Activated naive CD4-positive, alpha-beta T cell treated with anti-CD3 and anti-CD28 coated beads, Interleukin-2, amount 50 U/mL, for 24 hours (primary cell): ENCODE measurements around the gene MALL.
"Not testable (repeated sequence)": the region's sequence is repeated elsewhere in the genome, so short reads cannot be mapped to it uniquely, and the experiment has no call there.

Experiments used
- H3K27ac Mint-ChIP-seq: one replicate; pipeline ENCODE4 v1.8.0; 2021; ENCODE audit warnings: mild to moderate bottlenecking, mixed read lengths
- H3K27me3 Mint-ChIP-seq: one replicate; pipeline ENCODE4 v1.8.0; 2021; ENCODE audit warnings: mixed read lengths
- H3K36me3 Mint-ChIP-seq: one replicate; pipeline ENCODE4 v1.8.0; 2021; ENCODE audit warnings: mixed read lengths
- H3K4me1 Mint-ChIP-seq: one replicate; pipeline ENCODE4 v1.8.0; 2021; ENCODE audit warnings: mixed read lengths
- H3K4me3 Mint-ChIP-seq: one replicate; pipeline ENCODE4 v1.8.0; 2021; ENCODE audit warnings: mild to moderate bottlenecking, mixed read lengths
- H3K9me3 Mint-ChIP-seq: one replicate; pipeline ENCODE4 v1.8.0; 2021; ENCODE audit warnings: mixed read lengths

The MALL gene

DNA sequence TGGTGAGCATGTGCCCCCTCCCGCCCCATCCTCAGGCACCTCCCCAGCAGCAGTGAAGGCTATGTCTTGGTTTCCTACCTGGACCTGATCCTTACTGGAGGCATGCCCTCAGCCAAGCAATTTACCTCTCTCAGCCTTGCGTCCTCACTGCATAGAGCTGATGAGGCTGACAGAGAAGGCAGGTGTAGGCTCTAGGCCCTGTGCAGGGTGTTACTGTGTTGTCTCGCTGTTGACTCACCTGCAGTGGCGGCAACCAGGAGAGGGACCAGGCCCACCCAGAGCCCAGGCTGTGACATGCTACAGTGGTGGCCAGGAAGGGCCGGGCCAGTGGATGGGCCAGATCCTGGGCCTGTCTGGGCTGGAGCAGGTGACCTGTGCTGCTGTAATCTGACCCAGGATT is 65.9 kb downstream of the MALL start:
- not testable (repeated sequence) for H3K4me1 Mint-ChIP-seq, H3K27ac Mint-ChIP-seq, H3K36me3 Mint-ChIP-seq, H3K9me3 Mint-ChIP-seq, H3K4me3 Mint-ChIP-seq, H3K27me3 Mint-ChIP-seq

DNA sequence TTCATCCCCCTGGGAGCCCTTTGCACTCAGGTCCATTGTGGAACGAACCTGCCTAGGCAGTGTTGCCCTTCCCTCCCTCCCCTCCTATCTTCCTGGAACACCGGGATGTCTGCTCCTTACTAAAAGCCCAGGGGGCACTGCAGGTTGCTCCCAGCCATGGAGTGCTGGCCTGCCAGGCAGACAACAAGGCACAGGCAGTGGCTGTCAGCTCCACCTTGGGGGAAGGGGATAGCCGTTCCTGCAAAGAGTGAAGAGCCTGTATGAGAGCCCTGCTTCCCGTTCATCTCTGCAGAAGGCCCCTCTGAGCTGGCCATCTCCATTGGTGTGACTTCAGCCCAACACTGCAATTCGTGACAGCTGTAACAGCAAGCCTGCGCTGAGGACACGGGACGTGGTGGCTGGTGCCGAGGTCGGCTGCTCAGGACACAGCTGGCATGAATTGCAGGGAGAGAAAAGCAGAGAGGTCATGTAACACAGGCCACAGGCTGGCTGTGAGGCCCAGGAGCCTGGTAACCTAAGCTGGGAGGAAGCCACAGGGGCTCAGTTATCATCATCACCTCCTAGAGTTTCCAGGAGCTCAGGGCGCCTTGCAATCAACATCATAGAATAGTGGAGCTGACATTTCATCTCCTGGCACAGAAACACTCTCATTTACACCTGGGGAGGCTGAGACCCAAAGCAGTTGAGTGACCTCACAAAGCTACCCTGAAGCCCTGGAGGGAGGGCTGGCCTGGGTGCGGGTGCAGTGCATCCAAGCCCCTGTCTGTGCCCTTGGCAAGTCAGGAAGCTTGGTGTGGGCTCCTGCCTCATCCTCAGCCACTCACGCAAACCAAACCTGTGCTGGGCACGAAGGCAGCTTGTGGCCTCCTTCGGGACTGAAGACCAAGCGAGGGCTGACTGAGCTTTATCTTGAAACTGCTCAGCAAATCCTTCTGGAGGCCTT is 67.1 kb downstream of the MALL start:
- not testable (repeated sequence) for H3K4me1 Mint-ChIP-seq, H3K27me3 Mint-ChIP-seq, H3K9me3 Mint-ChIP-seq, H3K4me3 Mint-ChIP-seq, H3K36me3 Mint-ChIP-seq, H3K27ac Mint-ChIP-seq

DNA sequence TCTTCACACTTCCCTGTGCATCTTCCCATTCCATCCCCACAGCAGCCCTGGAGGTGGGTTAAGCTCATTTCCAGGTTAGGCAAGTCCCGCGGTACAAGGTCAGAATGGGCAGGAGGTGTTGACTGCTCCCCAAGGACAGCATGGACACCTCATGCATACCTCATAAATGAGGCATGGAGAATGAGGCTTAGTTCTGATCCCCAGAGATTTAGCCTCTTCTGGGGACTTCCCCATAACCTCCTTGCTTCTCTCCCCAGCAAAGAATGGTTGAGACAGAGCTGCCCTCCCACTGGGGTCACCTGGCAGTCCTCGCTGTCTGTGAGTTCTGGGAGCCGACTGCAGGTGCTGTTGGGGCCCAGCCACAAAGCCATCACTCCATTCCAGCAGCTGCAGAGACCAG is 68.4 kb downstream of the MALL start:
- not testable (repeated sequence) for H3K9me3 Mint-ChIP-seq, H3K27ac Mint-ChIP-seq, H3K4me1 Mint-ChIP-seq, H3K27me3 Mint-ChIP-seq, H3K4me3 Mint-ChIP-seq, H3K36me3 Mint-ChIP-seq

DNA sequence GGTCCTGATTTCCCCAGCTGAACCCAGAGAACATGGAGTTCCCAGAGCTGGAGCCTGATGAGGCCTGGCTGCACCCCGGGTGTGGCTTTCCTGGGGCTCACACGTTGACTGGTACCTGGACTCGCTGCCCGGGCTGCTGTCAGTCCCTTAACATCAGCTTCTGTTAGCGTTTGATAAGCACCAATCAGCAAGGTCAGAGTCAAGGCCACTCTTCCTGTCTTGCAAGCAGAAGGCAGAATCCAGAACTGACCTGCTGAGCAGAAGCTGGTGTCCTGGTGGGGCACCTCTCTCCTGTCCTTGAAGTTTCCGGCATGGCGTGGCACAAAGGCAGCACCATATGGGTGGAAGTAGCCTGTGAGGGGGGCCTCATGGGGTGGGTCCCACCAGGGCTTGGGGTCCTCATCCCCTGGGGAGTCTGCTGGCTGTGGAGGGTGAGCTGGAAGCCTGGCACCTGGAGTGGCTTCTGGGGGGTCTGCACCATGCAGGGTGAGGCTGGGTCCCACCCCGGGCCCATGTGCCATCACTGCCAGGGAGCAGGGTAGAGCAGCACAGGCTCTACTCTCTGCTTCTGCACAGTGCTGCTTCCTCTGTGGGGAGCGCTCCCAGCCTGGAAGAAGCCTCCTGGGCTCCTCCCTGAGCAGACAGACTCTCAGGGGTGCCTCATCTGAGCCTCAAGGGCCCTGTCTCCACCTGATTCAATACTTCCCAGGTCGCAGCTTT is 73.5 kb downstream of the MALL start:
- H3K4me3 Mint-ChIP-seq, H3K27me3 Mint-ChIP-seq, H3K27ac Mint-ChIP-seq, H3K36me3 Mint-ChIP-seq, H3K4me1 Mint-ChIP-seq, H3K9me3 Mint-ChIP-seq: not testable (repeated sequence)

DNA sequence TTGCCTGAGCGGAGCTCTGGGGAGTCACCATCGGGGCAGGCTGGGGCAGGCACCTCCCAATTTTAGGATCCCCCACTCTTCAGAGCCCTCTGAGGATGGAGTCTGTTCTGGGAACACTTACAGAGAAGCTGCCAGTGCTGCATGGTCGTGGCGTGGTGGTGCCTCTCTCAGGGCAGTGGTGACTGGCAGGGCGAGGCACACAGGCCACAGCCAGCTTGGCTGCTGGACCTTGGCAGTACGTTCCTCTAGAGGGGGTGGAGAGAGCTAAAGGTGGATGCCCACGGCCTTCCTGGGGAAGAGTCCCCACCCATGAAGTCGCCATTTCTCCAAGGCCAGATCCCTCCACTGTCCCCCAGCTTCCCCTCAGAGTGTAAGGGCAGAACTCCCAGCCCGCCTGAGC is 78.3 kb downstream of the MALL start:
- not testable (repeated sequence) for H3K27me3 Mint-ChIP-seq, H3K36me3 Mint-ChIP-seq, H3K9me3 Mint-ChIP-seq, H3K4me3 Mint-ChIP-seq, H3K27ac Mint-ChIP-seq, H3K4me1 Mint-ChIP-seq

DNA sequence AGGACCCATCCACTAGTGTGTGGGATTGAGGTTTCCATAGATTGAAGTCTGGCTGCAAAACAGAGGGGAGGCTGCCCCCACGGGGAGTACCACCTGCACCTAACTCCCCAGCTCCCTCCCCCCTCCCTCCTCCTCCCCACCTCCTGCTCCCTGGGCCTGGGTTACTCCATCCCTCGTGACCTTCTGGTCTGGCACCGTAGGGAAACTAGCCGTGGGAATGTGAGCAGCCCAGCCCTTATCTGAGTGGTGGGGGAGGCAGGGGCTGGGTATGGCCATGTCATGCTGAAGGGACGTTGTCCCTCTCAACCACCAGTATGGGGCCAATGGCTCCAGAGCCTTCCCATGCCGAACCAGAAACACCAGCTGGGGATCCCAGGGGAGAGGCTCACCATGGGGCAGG is 80.2 kb downstream of the MALL start:
- H3K4me1 Mint-ChIP-seq, H3K4me3 Mint-ChIP-seq, H3K36me3 Mint-ChIP-seq, H3K9me3 Mint-ChIP-seq, H3K27me3 Mint-ChIP-seq, H3K27ac Mint-ChIP-seq: not testable (repeated sequence)

DNA sequence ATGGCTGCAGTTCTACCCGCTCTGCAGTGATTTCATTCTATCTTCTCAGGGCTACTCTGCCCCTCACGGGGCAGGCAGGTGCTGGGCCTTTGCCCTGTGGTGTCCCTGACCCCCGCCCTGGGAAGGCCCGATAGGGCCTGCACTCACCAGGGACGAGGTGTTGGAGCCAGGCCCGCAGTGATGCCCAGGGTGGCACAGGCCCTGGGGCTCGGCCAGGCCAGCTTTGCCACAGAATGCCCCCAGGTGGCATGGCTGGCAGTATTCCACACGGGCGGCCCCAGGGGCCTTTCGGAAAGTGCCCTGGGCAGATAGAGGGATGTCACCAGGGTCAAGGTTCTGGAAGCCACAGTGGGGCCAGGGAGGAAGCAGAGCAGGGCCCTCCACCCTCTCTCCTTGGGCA is 80.7 kb downstream of the MALL start:
- H3K27me3 Mint-ChIP-seq, H3K27ac Mint-ChIP-seq, H3K36me3 Mint-ChIP-seq, H3K9me3 Mint-ChIP-seq, H3K4me1 Mint-ChIP-seq, H3K4me3 Mint-ChIP-seq: not testable (repeated sequence)
